Heart right ventricle (tissue), 16 donors: ENCODE measurements around the gene ACTN4. TPM values are rescaled to one million over a fixed set of nuclear protein-coding genes. Genes with fewer than 3 reads are reported as not detected.

Source experiments
- ATAC-seq, 8 donors: fragments of 200-7000 bp; cut with Tn5 transposase; one replicate each; pipeline ENCODE4 v1.9.1; 2020; ENCODE audit warnings: mild to moderate bottlenecking in 8 of 8, moderate library complexity in 8 of 8, moderate number of reproducible peaks in 1 of 8
- DNase-seq, 2 donors: peaks; one replicate each; pipeline ENCODE4 v3.0.0-alpha.2; 2020
- H3K27ac ChIP-seq, 10 donors: fragments of 200-600 bp; sonication (generic) in 2 of 10; one replicate each; pipeline versions ENCODE4 v1.5.0 to v1.8.0; 2020 to 2022; ENCODE audit warnings: mild to moderate bottlenecking in 3 of 10
- H3K27me3 ChIP-seq, 7 donors: fragments of 200-600 bp; one replicate each; pipeline ENCODE4 v1.8.0; 2021 to 2022; ENCODE audit warnings: mild to moderate bottlenecking in 2 of 7
- H3K36me3 ChIP-seq, 9 donors: fragments of 200-600 bp; sonication (generic) in 1 of 9; one replicate each; pipeline versions ENCODE4 v1.5.0 to v1.8.0; 2020 to 2022; ENCODE audit warnings: mild to moderate bottlenecking in 2 of 9
- H3K4me1 ChIP-seq, 9 donors: fragments of 200-600 bp; sonication (generic) in 1 of 9; one replicate each; pipeline versions ENCODE4 v1.5.0 to v1.8.0; 2020 to 2022; ENCODE audit warnings: mild to moderate bottlenecking in 4 of 9
- H3K4me3 ChIP-seq, 10 donors: fragments of 200-600 bp; sonication (generic) in 2 of 10; one replicate each; pipeline versions ENCODE4 v1.5.0 to v1.8.0; 2020 to 2022; ENCODE audit warnings: mild to moderate bottlenecking in 7 of 10, moderate library complexity in 2 of 10
- H3K9me3 ChIP-seq, 11 donors: fragments of 200-600 bp in 10 of 11; sonication (generic) in 2 of 11; one replicate each; pipeline versions ENCODE4 v1.5.0 to v1.8.0; 2013 to 2022; ENCODE audit warnings: mild to moderate bottlenecking in 2 of 11, control low read depth in 1 of 11, moderate library complexity in 1 of 11
- CTCF ChIP-seq, 9 donors: fragments of 200-600 bp; sonication (generic) in 2 of 9; IDR thresholded peaks; one replicate each; pipeline versions ENCODE4 v1.5.0 to v1.8.0; 2021 to 2022; ENCODE audit warnings: antibody characterized with exemption in 9 of 9, mild to moderate bottlenecking in 5 of 9, moderate library complexity in 1 of 9
- WGBS, 2 donors: extraction: QIAGEN DNeasy Blood & Tissue Kit; methylation state at CpG; one replicate each; pipeline ENCODE4 v1.1.7; 2013; ENCODE audit warnings: inconsistent platforms in 1 of 2; 5-methylcytosine and 5-hydroxymethylcytosine counted together
- intact Hi-C, 10 donors: fragments of 100-400 bp; cut with DNase I; formaldehyde crosslinking; loops; one replicate each; pipeline versions ENCODE4 v1.11.1 to v1.14.2; 2022
- polyA plus RNA-seq, 2 donors: library from polyadenylated mRNA; stranded (reverse); fragments of 200-250 nt; gene quantifications; one replicate each; pipeline ENCODE4 v1.2.3, GENCODE V29; 2013
- total RNA-seq, 10 donors: library from RNA; stranded (reverse); fragmentation: NEBNext Ultra II Directional in 3 of 10; extraction: Animal tissue kit (Norgen Biotek cat#: 25700) in 3 of 10; gene quantifications; one replicate each; pipeline versions ENCODE4 v1.2.1 to v1.2.4, GENCODE V29; 2021 to 2023
- donor health status: Arrhythmogenic right ventricular cardiomyopathy.
- donor health status: ischemic (EF 13 %, LVEDD 7.1; RV severe dilation, severe dysfunction).
- donor health status: healthy with polysubstance abuse.
- donor health status: DM: no; HTN: yes; CAD: no.
- donor health status: DM: no; HTN: no; CAD: no.
- donor health status: ischemic (EF 25% LVEDD 6.9; RV normal size, moderate dysfunction).
- donor health status: ischemic (EF 25% LVEDD 5.7; RV mildly dilated, moderate dysfunction).
- donor health status: healthy.
- donor health status: DM: yes; HTN: yes; CAD: no.
- donor health status: Ischemic cardiomyopathy.
- donor health status: ischemic (EF 35%, LVEDD 5.7; RV mildly dilated, moderate dysfunction).
- donor health status: nonischemic (EF 11% LVEDD 7.7; RV severe dilation, severe dysfunction).
- donor health status: DM: yes; HTN: yes; CAD: no.
- donor health status: PGD.
- donor health status: ischemic (EF 29% LVEDD 5.4; RV normal size, mild dysfunction).
- donor health status: nonischemic (EF 23%, LVEDD 6.1; RV moderate dilation, normal function).

The ACTN4 gene
- total and polyA plus RNA-seq, 12 donors, result 92.4 to 291 (median 149) TPM

GRCh38 chr19:38699647-38700349, 52.3 kb downstream of the ACTN4 start:
- no peaks in the 10 kb centered on the region for H3K27me3 ChIP-seq
- intact Hi-C loops, result loop anchor here in 1 of 10 donors (5.0 kb wide), 1 partner anchor 47 kb away; no protein-coding TSS in a partner anchor
- WGBS, 2 donors, result 64 to 65% methylated on average over 18 of the region's 18 CpGs
- peak overlapping the region; percentile 36 to 95 (median 66) for H3K27ac ChIP-seq
- no peak overlapping the region for H3K4me3 ChIP-seq
- peak in 6 of 8 donors; percentile 1 to 44 (median 15) for ATAC-seq
- TF ChIP-seq CTCF (IDR thresholded peaks at IDR 0.05), result no peak
- no peak for DNase-seq
- peaks cover 52 to 96% (median 87%) of the 10 kb centered on the region in 9 donors for H3K4me1 ChIP-seq
- peaks cover 0 to 75% (median 35%) of the 10 kb centered on the region in 9 donors for H3K36me3 ChIP-seq
- no peaks in the 10 kb centered on the region for H3K9me3 ChIP-seq

GRCh38 chr19:38700350-38700901, 53.0 kb downstream of the ACTN4 start:
- intact Hi-C loops, result no loop called here

DNA sequence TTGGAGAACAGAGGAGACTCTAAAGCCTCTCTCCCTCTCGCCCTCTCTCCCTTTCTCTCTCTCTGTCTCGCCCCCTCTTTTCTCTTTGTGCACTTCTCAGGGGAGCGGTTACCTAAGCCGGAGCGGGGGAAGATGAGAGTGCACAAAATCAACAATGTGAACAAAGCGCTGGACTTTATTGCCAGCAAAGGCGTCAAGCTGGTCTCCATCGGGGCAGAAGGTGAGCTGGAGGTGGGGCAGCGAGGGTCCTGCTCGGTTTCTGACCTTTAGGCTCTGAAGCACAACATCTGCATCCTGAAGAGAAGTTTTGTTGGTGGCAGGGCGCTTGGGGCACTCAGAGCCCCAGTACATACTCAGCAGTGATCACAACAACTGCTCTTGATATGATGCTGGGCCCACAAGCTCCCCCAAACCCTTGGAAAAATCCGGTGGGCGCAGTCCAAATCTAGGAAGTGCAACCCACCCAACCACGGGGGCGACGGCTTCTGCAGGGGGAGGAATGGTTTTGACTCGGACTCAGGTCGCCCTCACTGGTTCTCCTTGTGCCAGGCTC, 53.5 kb downstream of the ACTN4 start:
- WGBS, 2 donors, result 87% methylated on average over 18 of the region's 18 CpGs
- Histone ChIP-seq H3K27ac (peak overlapping the region in 8 of 10 donors; percentile 38 to 95 (median 72)), H3K9me3 (no peaks in the 10 kb centered on the region), H3K27me3 (no peaks in the 10 kb centered on the region), H3K4me3 (no peak overlapping the region), H3K36me3 (peaks cover 0 to 81% (median 44%) of the 10 kb centered on the region in 9 donors), H3K4me1 (peaks cover 55 to 96% (median 87%) of the 10 kb centered on the region in 9 donors)
- intact Hi-C loops, result no loop called here
- no peak for TF ChIP-seq CTCF (IDR thresholded peaks at IDR 0.05)
- no peak for ATAC-seq
- no peak for DNase-seq

More at GRCh38 chr19:38700350-38700901, 53.0 kb downstream of the ACTN4 start:
- 79 to 81% methylated on average over 22 of the region's 22 CpGs for WGBS, 2 donors
- peak overlapping the region in 9 of 10 donors; percentile 38 to 95 (median 67) for H3K27ac ChIP-seq
- no peak for DNase-seq
- H3K36me3 ChIP-seq, result peaks cover 0 to 80% (median 40%) of the 10 kb centered on the region in 9 donors
- no peak overlapping the region for H3K4me3 ChIP-seq
- peaks cover 55 to 96% (median 87%) of the 10 kb centered on the region in 9 donors for H3K4me1 ChIP-seq
- ATAC-seq, result no peak
- H3K27me3 ChIP-seq, result no peaks in the 10 kb centered on the region
- no peaks in the 10 kb centered on the region for H3K9me3 ChIP-seq
- no peak for TF ChIP-seq CTCF (IDR thresholded peaks at IDR 0.05)

DNA sequence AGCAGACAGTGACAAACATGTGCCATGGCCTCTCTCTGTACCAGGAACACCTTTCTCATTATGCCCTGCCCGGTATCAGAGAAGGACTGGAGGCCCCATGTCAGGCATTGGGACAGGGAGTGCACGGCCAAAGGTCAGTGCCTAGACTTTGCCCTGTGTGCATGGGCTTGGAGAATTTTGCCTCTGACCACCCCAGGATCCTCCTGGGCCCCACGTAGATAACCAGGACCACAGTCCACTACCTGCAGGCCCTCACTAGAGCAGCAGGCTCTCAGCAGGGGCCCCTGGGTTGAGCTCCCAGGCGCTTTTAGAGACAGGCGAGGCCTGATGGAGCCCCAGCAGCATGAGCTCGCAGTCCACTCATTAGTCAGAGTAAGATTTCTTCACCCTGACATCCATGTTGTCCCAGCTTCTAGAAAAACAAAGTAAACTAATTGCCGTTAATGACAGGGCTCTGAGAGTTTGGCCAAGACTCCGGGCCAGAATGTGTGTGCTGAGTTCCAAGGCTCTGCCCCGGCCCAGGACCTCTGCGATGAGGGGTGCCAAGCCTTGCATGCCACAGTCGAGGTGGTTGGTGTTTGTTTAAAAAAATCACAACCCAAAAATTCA, 54.1 kb downstream of the ACTN4 start:
- no peaks in the 10 kb centered on the region for H3K9me3 ChIP-seq
- 57 to 62% methylated on average over 11 of the region's 11 CpGs for WGBS, 2 donors
- no peaks in the 10 kb centered on the region for H3K27me3 ChIP-seq
- intact Hi-C loops, result no loop called here
- DNase-seq (no peak), ATAC-seq (no peak)
- peaks cover 55 to 96% (median 87%) of the 10 kb centered on the region in 9 donors for H3K4me1 ChIP-seq
- H3K27ac ChIP-seq, result peak overlapping the region in 9 of 10 donors; percentile 3 to 95 (median 67)
- H3K4me3 ChIP-seq, result no peak overlapping the region
- TF ChIP-seq CTCF (IDR thresholded peaks at IDR 0.05), result no peak
- H3K36me3 ChIP-seq, result peaks cover 0 to 82% (median 50%) of the 10 kb centered on the region in 9 donors
